Hepatocyte (in vitro differentiated cells): ENCODE measurements around the gene ABHD5.

ENCODE experiments used
- EZH2 ChIP-seq: fragments of 200-600 bp; sonication (generic); IDR thresholded peaks from 2 replicates; pipeline ENCODE4 v1.6.1; 2016; ENCODE audit warnings: antibody characterized with exemption, mild to moderate bottlenecking, borderline replicate concordance
- EZH2phosphoT487 ChIP-seq: fragments of 200-600 bp; sonication (generic); IDR thresholded peaks from one replicate; pipeline ENCODE4 v1.6.1; 2018; ENCODE audit warnings: antibody characterized with exemption, mild to moderate bottlenecking, low read depth, moderate library complexity; ENCODE audit not compliant: unreplicated experiment, severe bottlenecking
- TF ChIP-seq, protein P1 (sequence below): fragments of 200-600 bp; sonication (generic); IDR thresholded peaks from 2 replicates; pipeline ENCODE4 v1.5.1; 2016; ENCODE audit warnings: antibody characterized with exemption, mild to moderate bottlenecking; ENCODE audit not compliant: poor library complexity

DNA sequence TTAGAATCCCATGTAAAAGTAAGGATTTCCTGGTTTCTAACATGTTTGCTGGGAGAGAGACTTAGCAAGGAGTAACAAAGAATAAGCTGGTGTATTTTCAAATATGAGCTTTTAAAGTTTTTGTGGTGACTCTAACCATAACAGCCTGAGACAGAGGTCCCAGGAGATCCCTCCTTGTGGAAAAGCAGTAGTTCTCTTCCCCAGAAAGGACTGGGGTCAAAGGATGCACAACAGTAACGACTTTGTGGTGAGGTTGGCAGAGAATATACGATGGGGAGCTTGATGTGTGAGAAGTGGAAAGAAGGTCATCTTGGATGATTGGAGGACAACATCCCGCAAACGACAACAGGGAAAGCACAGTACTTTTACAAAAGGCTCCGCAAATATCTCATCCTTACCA is 38.2 kb downstream of the ABHD5 start:
- TF ChIP-seq, protein P1, sequence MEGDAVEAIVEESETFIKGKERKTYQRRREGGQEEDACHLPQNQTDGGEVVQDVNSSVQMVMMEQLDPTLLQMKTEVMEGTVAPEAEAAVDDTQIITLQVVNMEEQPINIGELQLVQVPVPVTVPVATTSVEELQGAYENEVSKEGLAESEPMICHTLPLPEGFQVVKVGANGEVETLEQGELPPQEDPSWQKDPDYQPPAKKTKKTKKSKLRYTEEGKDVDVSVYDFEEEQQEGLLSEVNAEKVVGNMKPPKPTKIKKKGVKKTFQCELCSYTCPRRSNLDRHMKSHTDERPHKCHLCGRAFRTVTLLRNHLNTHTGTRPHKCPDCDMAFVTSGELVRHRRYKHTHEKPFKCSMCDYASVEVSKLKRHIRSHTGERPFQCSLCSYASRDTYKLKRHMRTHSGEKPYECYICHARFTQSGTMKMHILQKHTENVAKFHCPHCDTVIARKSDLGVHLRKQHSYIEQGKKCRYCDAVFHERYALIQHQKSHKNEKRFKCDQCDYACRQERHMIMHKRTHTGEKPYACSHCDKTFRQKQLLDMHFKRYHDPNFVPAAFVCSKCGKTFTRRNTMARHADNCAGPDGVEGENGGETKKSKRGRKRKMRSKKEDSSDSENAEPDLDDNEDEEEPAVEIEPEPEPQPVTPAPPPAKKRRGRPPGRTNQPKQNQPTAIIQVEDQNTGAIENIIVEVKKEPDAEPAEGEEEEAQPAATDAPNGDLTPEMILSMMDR: no peak
- TF ChIP-seq EZH2phosphoT487: no peak
- no peak for TF ChIP-seq EZH2
